GM18526 (cell line): ENCODE results near the gene SOHLH2.

ENCODE experiments used
- POLR2A ChIP-seq: IDR thresholded peaks from 3 replicates; pipeline ENCODE4 v1.6.1; 2011; ENCODE audit not compliant: insufficient read length; ENCODE audit errors: extremely low read depth

Gene SOHLH2

GRCh38 chr13:36157480-36157879 lies 56.9 kb downstream of the SOHLH2 start:
- no peak for TF ChIP-seq POLR2A

DNA sequence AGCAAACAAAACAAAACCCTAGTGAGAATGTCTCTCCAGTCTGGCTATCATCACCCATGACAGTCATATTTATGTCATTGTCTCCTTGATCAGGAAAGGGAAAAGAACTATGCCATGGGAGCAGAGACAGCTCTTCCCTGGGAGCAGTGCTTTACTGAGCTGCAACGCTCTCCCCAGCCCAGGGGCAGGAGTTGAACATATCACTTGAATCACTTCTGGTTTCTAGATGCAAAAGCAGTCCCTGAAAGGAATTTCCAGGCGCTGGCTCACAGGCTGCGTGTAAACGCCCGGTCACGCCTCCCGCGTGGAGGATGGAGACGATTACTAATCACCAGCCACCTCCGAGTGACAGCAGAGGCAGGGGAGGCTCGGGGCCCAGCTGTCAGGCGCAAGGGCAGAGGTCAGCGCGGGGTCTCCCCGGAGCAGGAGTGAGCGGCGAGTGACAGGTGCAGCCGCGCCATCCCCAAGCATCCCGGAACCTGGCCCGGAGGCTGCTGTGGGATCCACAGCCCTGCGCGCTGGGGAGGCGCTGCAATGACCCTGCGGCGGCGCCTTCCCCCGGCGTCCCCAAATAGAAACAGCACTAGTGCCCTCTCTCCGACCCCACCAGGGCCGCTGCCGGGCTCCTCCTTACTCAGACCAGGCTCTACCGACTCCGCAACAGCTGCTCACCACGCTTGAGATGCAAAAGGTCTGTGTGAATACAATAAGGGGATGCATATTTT lies 59.6 kb downstream of the SOHLH2 start:
- TF ChIP-seq POLR2A: no peak

GRCh38 chr13:36151591-36151990 lies 62.8 kb downstream of the SOHLH2 start:
- TF ChIP-seq POLR2A: no peak

- TF ChIP-seq POLR2A: no peak
Observed at GRCh38 chr13:36148446-36148845, 65.9 kb downstream of the SOHLH2 start.

DNA sequence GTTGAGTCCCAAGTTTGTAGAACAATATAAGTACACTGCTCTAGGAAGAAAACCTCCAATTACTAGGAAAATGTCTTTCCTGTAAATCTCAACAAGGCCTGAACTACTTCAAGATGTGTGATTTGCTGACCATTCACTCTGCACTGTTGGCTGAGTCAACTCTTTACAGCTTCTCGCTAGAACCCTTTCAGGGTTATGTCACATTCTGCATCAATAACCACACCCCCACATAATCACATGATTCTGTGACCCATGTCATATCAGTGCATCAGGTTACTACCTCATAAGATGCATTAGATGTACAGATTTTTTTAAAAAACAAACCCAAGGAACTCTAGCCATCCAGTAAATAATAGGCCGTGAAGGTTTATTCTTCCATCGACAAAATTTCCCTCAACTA lies 67.0 kb downstream of the SOHLH2 start:
- TF ChIP-seq POLR2A: no peak

DNA sequence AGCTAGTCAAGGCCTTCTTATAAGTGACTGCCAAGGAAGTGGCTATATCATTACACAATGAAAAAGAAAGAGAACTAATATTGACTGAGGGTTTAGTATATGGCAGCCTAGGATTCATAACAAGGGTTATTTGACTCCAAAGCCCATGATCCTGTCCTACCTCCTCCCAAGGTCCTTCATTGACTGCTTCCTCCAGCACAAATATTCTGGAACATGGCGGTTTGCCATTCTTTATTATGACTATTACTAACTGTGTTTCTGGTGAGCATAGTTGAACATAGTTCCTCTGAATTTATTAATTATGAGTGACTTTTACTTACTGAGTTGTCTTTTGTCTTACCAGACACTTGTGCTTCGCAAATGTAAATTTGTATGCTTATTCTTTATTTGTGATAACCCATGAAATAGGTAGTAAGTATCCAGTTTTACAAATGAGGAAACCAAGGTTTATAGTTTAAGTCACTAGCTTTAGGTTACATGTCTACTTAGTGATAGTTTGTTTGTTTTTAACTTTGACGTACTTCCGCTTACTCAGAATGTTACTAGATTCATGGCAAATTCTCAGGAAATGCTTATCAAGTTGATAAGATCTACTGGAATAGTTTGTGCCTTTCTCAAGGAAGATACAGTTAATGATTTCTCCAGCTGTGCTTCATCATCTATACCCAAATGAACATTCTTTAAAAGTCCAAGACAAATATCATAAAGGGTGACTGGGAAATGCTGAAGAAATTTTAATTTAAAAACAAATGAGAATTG lies 67.7 kb downstream of the SOHLH2 start:
- TF ChIP-seq POLR2A: no peak

GRCh38 chr13:36143738-36144137 lies 70.6 kb downstream of the SOHLH2 start:
- no peak for TF ChIP-seq POLR2A

- no peak for TF ChIP-seq POLR2A
Observed at GRCh38 chr13:36142735-36143134, 71.6 kb downstream of the SOHLH2 start.

- no peak for TF ChIP-seq POLR2A
Observed at GRCh38 chr13:36135876-36136275, 78.5 kb downstream of the SOHLH2 start.

- no peak for TF ChIP-seq POLR2A
Observed at GRCh38 chr13:36134632-36135031, 79.7 kb downstream of the SOHLH2 start.

GRCh38 chr13:36133950-36134626 lies 80.3 kb downstream of the SOHLH2 start:
- no peak for TF ChIP-seq POLR2A

DNA sequence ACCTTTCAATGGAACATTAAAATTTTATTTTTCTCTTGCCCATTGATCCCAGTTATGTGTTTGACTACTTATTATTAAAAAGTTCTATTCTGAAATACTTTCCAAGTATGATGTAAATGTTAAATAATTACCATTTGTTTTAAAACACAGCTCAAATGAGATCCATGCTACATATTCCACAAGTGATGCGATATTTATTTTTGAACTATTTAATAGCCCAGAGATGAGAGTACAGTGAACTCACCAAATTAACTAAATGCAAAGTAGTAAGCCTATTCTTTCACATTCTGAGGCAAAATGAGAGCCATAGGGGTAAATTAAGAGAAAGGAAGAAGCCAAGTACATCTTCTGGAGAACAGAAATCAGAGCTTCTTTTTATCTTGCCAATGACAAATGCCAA lies 82.0 kb downstream of the SOHLH2 start:
- TF ChIP-seq POLR2A: no peak

DNA sequence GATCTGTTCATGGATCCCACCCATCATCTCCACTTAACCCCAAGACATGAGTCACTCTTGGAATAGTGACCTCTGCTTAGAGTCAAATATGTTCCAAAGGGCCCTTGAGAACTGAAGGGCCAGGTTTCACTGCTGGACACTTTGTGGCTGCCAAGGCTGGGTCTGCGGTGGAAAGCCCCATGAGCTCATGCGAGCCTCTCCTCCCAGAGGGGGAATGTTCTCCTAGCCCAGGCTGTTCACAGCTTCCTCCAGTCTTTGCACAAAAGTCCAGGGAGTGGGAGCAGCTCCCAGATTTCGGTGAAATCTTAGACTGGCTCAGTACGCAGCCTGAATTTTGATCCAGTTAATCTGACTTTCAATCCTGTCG lies 82.4 kb downstream of the SOHLH2 start:
- TF ChIP-seq POLR2A: no peak

DNA sequence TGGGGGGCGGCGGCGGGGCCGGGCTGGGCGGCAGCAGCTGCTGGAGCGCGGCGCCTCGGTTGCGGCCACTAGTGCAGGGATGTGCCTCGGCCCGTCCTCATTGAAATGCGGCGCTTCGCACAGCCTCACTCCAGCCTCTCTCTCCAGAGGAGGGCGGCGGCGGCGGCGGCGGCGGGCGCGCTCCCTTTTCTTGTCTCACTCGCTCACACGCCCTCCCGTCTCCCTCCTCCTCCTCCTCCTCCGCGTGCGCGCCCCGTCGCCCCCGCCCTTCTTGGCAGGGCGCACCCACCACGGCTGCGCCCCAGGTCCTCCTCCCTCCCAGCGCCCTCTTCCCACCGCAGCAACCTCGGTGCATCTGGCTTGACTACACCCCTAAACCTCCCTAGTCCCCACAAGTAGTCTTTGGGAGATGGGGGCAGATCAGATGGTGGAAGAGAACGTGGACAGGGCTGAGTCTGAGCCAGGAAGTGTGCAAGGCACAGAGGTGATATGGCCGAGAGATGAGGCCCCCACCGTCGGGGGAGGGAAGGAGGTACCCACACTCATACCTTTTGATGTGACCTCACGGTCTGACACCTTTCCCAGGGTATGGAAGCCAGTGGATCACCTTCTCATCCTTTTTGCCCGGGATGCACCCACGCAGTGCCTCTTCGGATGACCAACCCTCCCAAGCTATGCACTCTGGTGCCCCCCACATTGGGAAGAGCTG lies 83.0 kb downstream of the SOHLH2 start, which contains the start of gene DCLK1:
DCLK1 (minus strand) TSS at position 161 of the 709 bp plus-strand sequence.
- no peak for TF ChIP-seq POLR2A

- TF ChIP-seq POLR2A: no peak
Observed at GRCh38 chr13:36130552-36131221, 83.7 kb downstream of the SOHLH2 start.

DNA sequence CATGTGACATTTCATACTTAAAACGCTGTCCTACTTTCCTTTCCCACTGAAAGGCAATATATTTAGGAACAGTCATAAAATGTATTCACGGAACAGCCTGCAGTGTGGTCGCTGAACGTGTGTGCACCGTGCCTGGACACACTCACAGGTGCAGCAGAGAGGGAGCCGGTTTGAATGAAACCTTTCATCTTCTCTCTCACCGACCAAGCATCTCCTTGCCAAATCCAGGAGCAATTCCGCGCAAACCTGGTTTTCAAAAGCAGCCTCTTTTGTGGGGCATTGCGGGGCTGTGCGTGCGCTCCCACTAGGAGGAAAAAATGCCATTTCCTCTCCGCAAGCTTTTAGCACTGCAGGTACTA lies 84.2 kb downstream of the SOHLH2 start:
- TF ChIP-seq POLR2A: no peak

GRCh38 chr13:36129539-36129938 lies 84.8 kb downstream of the SOHLH2 start:
- TF ChIP-seq POLR2A: no peak
